Cardiac septum (tissue), 1 donor: ENCODE results near the gene PUM1. TPM values are rescaled to one million over a fixed set of nuclear protein-coding genes. Genes with fewer than 3 reads are reported as not detected.

Experiments used
- DNase-seq: peaks from one replicate; pipeline ENCODE4 v3.0.0-alpha.2; 2020; ENCODE audit warnings: low spot score
- intact Hi-C: fragments of 100-400 bp; cut with DNase I; formaldehyde crosslinking; loops from one replicate; pipeline ENCODE4 v1.14.0; 2022
- total RNA-seq: library from RNA; stranded (reverse); fragmentation: NEBNext Ultra II Directional; extraction: Animal tissue kit (Norgen Biotek cat#: 25700); gene quantifications from one replicate; pipeline ENCODE4 v1.2.1, GENCODE V29; 2021
- donor health status: DM: no; HTN: no; CAD: no.

Gene PUM1
- total RNA-seq, 1 donor from 2014 or later = 83.7 TPM

GRCh38 chr1:30904191-30904961 is 161.1 kb downstream of the PUM1 start:
- no peak for DNase-seq
- intact Hi-C loops = no loop called here

- intact Hi-C loops = no loop called here
- no peak for DNase-seq
These were observed 162.0 kb downstream of the PUM1 start for GRCh38 chr1:30903343-30904034.

GRCh38 chr1:30902593-30903290 is 162.8 kb downstream of the PUM1 start:
- no peak for DNase-seq

GRCh38 chr1:30901798-30902581 is 163.5 kb downstream of the PUM1 start:
- no peak for DNase-seq
- intact Hi-C loops = no loop called here

More at GRCh38 chr1:30902593-30903290, 162.8 kb downstream of the PUM1 start:
- intact Hi-C loops = no loop called here

- intact Hi-C loops = no loop called here
- DNase-seq = no peak
These were observed 164.5 kb downstream of the PUM1 start for GRCh38 chr1:30900931-30901560.

- no peak for DNase-seq
- intact Hi-C loops = no loop called here
These were observed 165.0 kb downstream of the PUM1 start for GRCh38 chr1:30900486-30900885.

GRCh38 chr1:30899577-30900389 is 165.7 kb downstream of the PUM1 start:
- intact Hi-C loops = loop anchor here (5.0 kb wide), 1 partner anchor 42 kb away; no protein-coding TSS in a partner anchor
- DNase-seq = no peak

GRCh38 chr1:30898031-30898815 is 167.3 kb downstream of the PUM1 start:
- intact Hi-C loops = loop anchor here (5.0 kb wide), 1 partner anchor 41 kb away; no protein-coding TSS in a partner anchor
- DNase-seq = no peak

GRCh38 chr1:30896905-30897304 is 168.6 kb downstream of the PUM1 start:
- intact Hi-C loops = loop anchor here (5.0 kb wide), 1 partner anchor 40 kb away; no protein-coding TSS in a partner anchor
- no peak for DNase-seq

- intact Hi-C loops = loop anchor here (5.0 kb wide), 1 partner anchor 39 kb away; no protein-coding TSS in a partner anchor
- DNase-seq = no peak
These were observed 169.4 kb downstream of the PUM1 start for GRCh38 chr1:30895944-30896660.

GRCh38 chr1:30895382-30895943 is 170.1 kb downstream of the PUM1 start:
- DNase-seq = no peak
- intact Hi-C loops = loop anchor here (5.0 kb wide), 1 partner anchor 38 kb away; no protein-coding TSS in a partner anchor

GRCh38 chr1:30894508-30894973 is 171.0 kb downstream of the PUM1 start:
- DNase-seq = no peak
- intact Hi-C loops = no loop called here

GRCh38 chr1:30893776-30894507 is 171.6 kb downstream of the PUM1 start:
- no peak for DNase-seq
- intact Hi-C loops = no loop called here

GRCh38 chr1:30892671-30893073 is 172.8 kb downstream of the PUM1 start:
- intact Hi-C loops = no loop called here
- DNase-seq = no peak

- no peak for DNase-seq
- intact Hi-C loops = no loop called here
These were observed 174.3 kb downstream of the PUM1 start for GRCh38 chr1:30891227-30891552.
